ENCODE results near the gene GYG1.

DNA sequence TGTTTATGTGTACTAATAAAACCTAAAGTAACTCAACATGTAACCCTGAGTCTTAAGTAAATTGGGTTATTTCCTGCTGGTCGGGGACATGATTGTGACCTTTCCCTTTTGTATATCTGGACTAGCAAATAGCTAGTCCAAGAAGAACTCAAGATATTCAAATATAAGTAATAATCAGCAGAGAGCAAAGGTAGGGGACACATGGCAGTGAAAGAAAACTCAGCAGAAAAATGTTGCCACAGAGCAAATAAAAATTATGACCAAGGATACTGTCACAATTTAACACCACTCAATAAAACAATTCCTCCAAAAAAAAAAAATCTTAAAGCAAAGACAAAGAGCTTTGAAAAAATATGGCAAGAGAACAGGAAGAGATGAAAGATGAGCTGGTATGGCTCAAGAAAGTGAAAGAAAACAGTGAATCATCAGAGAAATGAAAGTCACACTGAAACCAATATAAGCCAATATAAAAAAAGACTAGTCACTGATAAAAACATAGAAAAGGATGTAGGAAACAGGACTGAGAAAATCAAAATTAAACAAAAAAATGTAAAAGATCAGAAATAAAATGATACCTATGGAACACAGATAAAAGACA lies 51.5 kb downstream of the GYG1 start:
- TF ChIP-seq, protein P1, sequence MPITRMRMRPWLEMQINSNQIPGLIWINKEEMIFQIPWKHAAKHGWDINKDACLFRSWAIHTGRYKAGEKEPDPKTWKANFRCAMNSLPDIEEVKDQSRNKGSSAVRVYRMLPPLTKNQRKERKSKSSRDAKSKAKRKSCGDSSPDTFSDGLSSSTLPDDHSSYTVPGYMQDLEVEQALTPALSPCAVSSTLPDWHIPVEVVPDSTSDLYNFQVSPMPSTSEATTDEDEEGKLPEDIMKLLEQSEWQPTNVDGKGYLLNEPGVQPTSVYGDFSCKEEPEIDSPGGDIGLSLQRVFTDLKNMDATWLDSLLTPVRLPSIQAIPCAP (CRISPR knock-in tag; IDR thresholded peaks at IDR 0.05) = no peak
- TF ChIP-seq, protein P2, sequence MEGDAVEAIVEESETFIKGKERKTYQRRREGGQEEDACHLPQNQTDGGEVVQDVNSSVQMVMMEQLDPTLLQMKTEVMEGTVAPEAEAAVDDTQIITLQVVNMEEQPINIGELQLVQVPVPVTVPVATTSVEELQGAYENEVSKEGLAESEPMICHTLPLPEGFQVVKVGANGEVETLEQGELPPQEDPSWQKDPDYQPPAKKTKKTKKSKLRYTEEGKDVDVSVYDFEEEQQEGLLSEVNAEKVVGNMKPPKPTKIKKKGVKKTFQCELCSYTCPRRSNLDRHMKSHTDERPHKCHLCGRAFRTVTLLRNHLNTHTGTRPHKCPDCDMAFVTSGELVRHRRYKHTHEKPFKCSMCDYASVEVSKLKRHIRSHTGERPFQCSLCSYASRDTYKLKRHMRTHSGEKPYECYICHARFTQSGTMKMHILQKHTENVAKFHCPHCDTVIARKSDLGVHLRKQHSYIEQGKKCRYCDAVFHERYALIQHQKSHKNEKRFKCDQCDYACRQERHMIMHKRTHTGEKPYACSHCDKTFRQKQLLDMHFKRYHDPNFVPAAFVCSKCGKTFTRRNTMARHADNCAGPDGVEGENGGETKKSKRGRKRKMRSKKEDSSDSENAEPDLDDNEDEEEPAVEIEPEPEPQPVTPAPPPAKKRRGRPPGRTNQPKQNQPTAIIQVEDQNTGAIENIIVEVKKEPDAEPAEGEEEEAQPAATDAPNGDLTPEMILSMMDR (IDR thresholded peaks at IDR 0.05) = no peak
- TF ChIP-seq IRF2 (CRISPR knock-in tag; IDR thresholded peaks at IDR 0.05; ENCODE audit: borderline replicate concordance, low read depth) = no peak
- no peak for TF ChIP-seq MXD4 (CRISPR knock-in tag; IDR thresholded peaks at IDR 0.05; ENCODE audit: borderline replicate concordance)
